ENCODE measurements around the gene TSTD2. TPM values are rescaled to one million over a fixed set of nuclear protein-coding genes. Genes with fewer than 3 reads are reported as not detected.

TSTD2 gene
- total RNA-seq, 1 donor from 2014 or later, result 60.9 TPM

GRCh38 chr9:97560154-97560553 is 73.0 kb downstream of the TSTD2 start:
- TF ChIP-seq, protein P1, sequence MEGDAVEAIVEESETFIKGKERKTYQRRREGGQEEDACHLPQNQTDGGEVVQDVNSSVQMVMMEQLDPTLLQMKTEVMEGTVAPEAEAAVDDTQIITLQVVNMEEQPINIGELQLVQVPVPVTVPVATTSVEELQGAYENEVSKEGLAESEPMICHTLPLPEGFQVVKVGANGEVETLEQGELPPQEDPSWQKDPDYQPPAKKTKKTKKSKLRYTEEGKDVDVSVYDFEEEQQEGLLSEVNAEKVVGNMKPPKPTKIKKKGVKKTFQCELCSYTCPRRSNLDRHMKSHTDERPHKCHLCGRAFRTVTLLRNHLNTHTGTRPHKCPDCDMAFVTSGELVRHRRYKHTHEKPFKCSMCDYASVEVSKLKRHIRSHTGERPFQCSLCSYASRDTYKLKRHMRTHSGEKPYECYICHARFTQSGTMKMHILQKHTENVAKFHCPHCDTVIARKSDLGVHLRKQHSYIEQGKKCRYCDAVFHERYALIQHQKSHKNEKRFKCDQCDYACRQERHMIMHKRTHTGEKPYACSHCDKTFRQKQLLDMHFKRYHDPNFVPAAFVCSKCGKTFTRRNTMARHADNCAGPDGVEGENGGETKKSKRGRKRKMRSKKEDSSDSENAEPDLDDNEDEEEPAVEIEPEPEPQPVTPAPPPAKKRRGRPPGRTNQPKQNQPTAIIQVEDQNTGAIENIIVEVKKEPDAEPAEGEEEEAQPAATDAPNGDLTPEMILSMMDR (IDR thresholded peaks at IDR 0.05; ENCODE audit: partially characterized antibody, unreplicated experiment), result no peak
- DNase-seq, result no peak
- H3K36me3 Mint-ChIP-seq (ENCODE audit: unreplicated experiment), result no peaks in the 10 kb centered on the region
- no peak overlapping the region for H3K4me3 Mint-ChIP-seq (ENCODE audit: unreplicated experiment)
- H3K27me3 Mint-ChIP-seq (ENCODE audit: unreplicated experiment), result peaks cover 4% of the 10 kb centered on the region
- H3K9me3 Mint-ChIP-seq (ENCODE audit: unreplicated experiment), result peaks cover 2% of the 10 kb centered on the region
- peaks cover 7% of the 10 kb centered on the region for H3K4me1 Mint-ChIP-seq (ENCODE audit: low read depth, unreplicated experiment)
- no peak overlapping the region for H3K27ac Mint-ChIP-seq (ENCODE audit: unreplicated experiment)

- H3K36me3 Mint-ChIP-seq (ENCODE audit: unreplicated experiment), result no peaks in the 10 kb centered on the region
- no peak overlapping the region for H3K4me3 Mint-ChIP-seq (ENCODE audit: unreplicated experiment)
- H3K27ac Mint-ChIP-seq (ENCODE audit: unreplicated experiment), result peak overlapping the region; percentile 48
- TF ChIP-seq, protein P1 (IDR thresholded peaks at IDR 0.05; ENCODE audit: partially characterized antibody, unreplicated experiment), result no peak
- peaks cover 4% of the 10 kb centered on the region for H3K27me3 Mint-ChIP-seq (ENCODE audit: unreplicated experiment)
- peaks cover 2% of the 10 kb centered on the region for H3K9me3 Mint-ChIP-seq (ENCODE audit: unreplicated experiment)
- H3K4me1 Mint-ChIP-seq (ENCODE audit: low read depth, unreplicated experiment), result peaks cover 9% of the 10 kb centered on the region
- DNase-seq, result no peak
Observed at GRCh38 chr9:97559111-97559514, 74.1 kb downstream of the TSTD2 start.

DNA sequence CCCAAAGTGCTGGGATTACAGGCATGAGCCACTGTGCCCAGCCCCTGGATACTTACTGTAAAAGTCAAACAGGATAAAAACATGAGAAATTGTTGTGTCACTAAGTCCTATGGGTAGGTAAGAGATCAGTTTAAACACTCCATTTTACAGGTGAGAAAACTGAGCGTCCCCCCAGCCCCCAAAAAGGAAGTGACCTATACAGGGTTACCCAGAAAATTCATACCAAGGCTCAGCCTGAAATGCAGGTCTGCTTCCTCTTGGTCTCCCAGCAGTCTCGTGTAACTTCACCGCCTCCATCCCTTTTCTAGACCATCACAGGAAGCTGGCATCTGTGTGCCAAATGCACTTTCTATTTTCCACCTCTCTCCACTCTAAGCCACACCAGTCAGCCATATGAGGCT is 74.5 kb downstream of the TSTD2 start:
- Mint-ChIP-seq H3K36me3 (ENCODE audit: unreplicated experiment) (no peaks in the 10 kb centered on the region), H3K4me1 (ENCODE audit: low read depth, unreplicated experiment) (peaks cover 9% of the 10 kb centered on the region), H3K9me3 (ENCODE audit: unreplicated experiment) (peaks cover 2% of the 10 kb centered on the region), H3K27me3 (ENCODE audit: unreplicated experiment) (peaks cover 5% of the 10 kb centered on the region), H3K4me3 (ENCODE audit: unreplicated experiment) (no peak overlapping the region), H3K27ac (ENCODE audit: unreplicated experiment) (no peak overlapping the region)
- DNase-seq, result no peak
- TF ChIP-seq, protein P1 (IDR thresholded peaks at IDR 0.05; ENCODE audit: partially characterized antibody, unreplicated experiment), result no peak

DNA sequence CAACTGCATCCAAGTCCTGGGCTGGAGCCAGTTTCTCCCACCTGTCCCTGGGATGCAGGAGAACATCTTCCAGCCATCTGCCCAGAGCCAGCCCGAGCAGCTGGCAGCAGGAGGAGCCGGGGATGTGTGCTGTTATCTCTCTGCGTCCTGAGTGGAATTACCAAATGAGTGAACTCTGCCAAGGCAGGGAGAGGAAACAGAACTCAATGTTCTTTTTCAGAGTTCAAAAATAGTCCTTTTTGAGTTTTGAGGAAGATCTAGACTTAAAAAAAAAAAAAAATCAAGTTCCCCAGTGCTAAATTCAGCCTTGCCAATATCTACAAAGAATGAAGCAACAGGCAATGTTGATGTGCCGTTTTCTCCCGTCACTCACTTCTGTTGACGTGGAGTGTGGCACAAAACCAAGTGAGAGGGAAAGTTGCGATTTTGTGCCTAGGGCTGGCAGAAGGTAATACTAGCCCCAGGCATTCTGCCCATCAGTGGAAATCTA is 75.5 kb downstream of the TSTD2 start:
- H3K27me3 Mint-ChIP-seq (ENCODE audit: unreplicated experiment), result peaks cover 6% of the 10 kb centered on the region
- TF ChIP-seq, protein P1 (IDR thresholded peaks at IDR 0.05; ENCODE audit: partially characterized antibody, unreplicated experiment), result no peak
- no peaks in the 10 kb centered on the region for H3K36me3 Mint-ChIP-seq (ENCODE audit: unreplicated experiment)
- H3K27ac Mint-ChIP-seq (ENCODE audit: unreplicated experiment), result no peak overlapping the region
- H3K9me3 Mint-ChIP-seq (ENCODE audit: unreplicated experiment), result peaks cover 2% of the 10 kb centered on the region
- DNase-seq, result peak; percentile 30
- no peak overlapping the region for H3K4me3 Mint-ChIP-seq (ENCODE audit: unreplicated experiment)
- peaks cover 9% of the 10 kb centered on the region for H3K4me1 Mint-ChIP-seq (ENCODE audit: low read depth, unreplicated experiment)

DNA sequence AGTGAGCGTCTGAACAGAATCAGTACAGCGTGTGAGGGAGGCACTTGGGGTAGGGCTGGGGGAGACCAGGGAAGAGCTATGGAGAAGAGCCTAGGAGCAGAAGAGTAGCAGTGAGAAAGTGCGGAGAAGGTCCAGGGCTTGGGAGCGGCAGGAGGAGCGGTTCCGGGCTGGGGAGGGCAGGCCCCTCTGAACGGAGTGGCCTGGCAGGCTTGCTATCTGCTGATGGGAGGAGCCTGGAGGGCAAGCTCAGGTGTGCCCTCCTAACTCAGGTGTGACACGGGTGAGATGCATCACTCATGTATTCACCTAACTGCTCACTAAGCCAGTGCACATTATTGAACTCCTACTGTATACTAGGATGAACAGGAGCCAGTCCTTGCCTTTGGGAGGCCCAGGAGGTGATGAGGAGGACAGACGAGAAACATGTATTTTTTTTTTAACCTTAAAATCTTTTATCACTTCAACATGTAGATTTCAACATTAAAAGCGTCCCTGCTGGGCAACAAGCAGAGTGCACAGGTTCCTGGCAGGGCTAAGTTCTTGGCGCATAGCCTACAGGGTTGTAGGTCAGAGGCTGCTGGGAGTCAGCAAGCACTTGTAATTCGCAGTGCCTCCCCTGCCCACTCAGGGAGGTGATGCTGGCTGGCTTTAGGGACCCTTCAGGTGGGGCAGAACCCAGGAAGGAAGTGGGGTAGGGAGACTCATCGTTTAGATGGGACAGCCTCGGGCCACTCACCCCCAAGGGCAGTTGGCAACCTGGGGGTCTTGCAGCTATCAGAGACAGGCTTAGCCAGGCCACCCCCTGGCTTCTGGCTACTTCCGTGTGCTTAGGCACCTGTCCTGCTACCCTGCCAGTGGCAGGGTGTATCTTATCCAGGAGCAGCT is 76.2 kb downstream of the TSTD2 start:
- H3K36me3 Mint-ChIP-seq (ENCODE audit: unreplicated experiment), result no peaks in the 10 kb centered on the region
- H3K27ac Mint-ChIP-seq (ENCODE audit: unreplicated experiment), result peak overlapping the region; percentile 10

More for the DNA sequence above, 76.2 kb downstream of the TSTD2 start:
- Mint-ChIP-seq H3K4me3 (ENCODE audit: unreplicated experiment) (no peak overlapping the region), H3K27me3 (ENCODE audit: unreplicated experiment) (peaks cover 4% of the 10 kb centered on the region), H3K9me3 (ENCODE audit: unreplicated experiment) (peaks cover 2% of the 10 kb centered on the region), H3K4me1 (ENCODE audit: low read depth, unreplicated experiment) (peaks cover 9% of the 10 kb centered on the region)
- DNase-seq, result no peak
- TF ChIP-seq, protein P1 (IDR thresholded peaks at IDR 0.05; ENCODE audit: partially characterized antibody, unreplicated experiment), result no peak

Data from glutamatergic neuron (in vitro differentiated cells).